ENCODE measurements around the gene ESRRG. TPM values are rescaled to one million over a fixed set of nuclear protein-coding genes. Genes with fewer than 3 reads are reported as not detected.

ESRRG gene
- polyA plus RNA-seq, 4 donors, result 2.4 to 9.5 (median 5.2) TPM

- Histone ChIP-seq H3K27ac (ENCODE audit: low read depth in 1 of 3, low read length in 2 of 3) (no peak overlapping the region), H3K4me3 (ENCODE audit: low read depth in 1 of 3, low read length in 3 of 3) (no peak overlapping the region), H3K4me1 (ENCODE audit: control insufficient read depth in 3 of 3, insufficient read depth in 2 of 3, low read depth in 1 of 3, low read length in 2 of 3) (no peaks in the 10 kb centered on the region), H3K27me3 (ENCODE audit: control insufficient read depth in 3 of 3, insufficient read depth in 3 of 3, low read length in 3 of 3) (no peaks in the 10 kb centered on the region), H3K36me3 (ENCODE audit: control insufficient read depth in 3 of 3, insufficient read depth in 2 of 3, low read depth in 1 of 3, low read length in 3 of 3) (no peaks in the 10 kb centered on the region), H3K9me3 (ENCODE audit: control insufficient read depth in 2 of 2, insufficient read depth in 1 of 2, low read depth in 1 of 2, low read length in 1 of 2) (no peaks in the 10 kb centered on the region)
- FAIRE-seq, result no peak
- no peak for DNase-seq
These were observed 261.8 kb downstream of the ESRRG start for GRCh38 chr1:216461466-216461865.

- Histone ChIP-seq H3K27me3 (ENCODE audit: control insufficient read depth in 3 of 3, insufficient read depth in 3 of 3, low read length in 3 of 3) (no peaks in the 10 kb centered on the region), H3K9me3 (ENCODE audit: control insufficient read depth in 2 of 2, insufficient read depth in 1 of 2, low read depth in 1 of 2, low read length in 1 of 2) (no peaks in the 10 kb centered on the region), H3K4me1 (ENCODE audit: control insufficient read depth in 3 of 3, insufficient read depth in 2 of 3, low read depth in 1 of 3, low read length in 2 of 3) (no peaks in the 10 kb centered on the region), H3K27ac (ENCODE audit: low read depth in 1 of 3, low read length in 2 of 3) (no peak overlapping the region), H3K36me3 (ENCODE audit: control insufficient read depth in 3 of 3, insufficient read depth in 2 of 3, low read depth in 1 of 3, low read length in 3 of 3) (no peaks in the 10 kb centered on the region), H3K4me3 (ENCODE audit: low read depth in 1 of 3, low read length in 3 of 3) (no peak overlapping the region)
- DNase-seq (no peak), FAIRE-seq (no peak)
- 81 to 87% (median 86%) methylated on average over 3 of the region's 3 CpGs for WGBS, 3 donors
These were observed 263.5 kb downstream of the ESRRG start for GRCh38 chr1:216459651-216460207.

GRCh38 chr1:216458812-216459211, 264.4 kb downstream of the ESRRG start:
- H3K9me3 ChIP-seq (ENCODE audit: control insufficient read depth in 2 of 2, insufficient read depth in 1 of 2, low read depth in 1 of 2, low read length in 1 of 2), result no peaks in the 10 kb centered on the region
- FAIRE-seq (no peak), DNase-seq (no peak)
- no peaks in the 10 kb centered on the region for H3K4me1 ChIP-seq (ENCODE audit: control insufficient read depth in 3 of 3, insufficient read depth in 2 of 3, low read depth in 1 of 3, low read length in 2 of 3)
- peaks cover 0 to 2% (median 0%) of the 10 kb centered on the region in 3 donors for H3K27me3 ChIP-seq (ENCODE audit: control insufficient read depth in 3 of 3, insufficient read depth in 3 of 3, low read length in 3 of 3)
- H3K27ac ChIP-seq (ENCODE audit: low read depth in 1 of 3, low read length in 2 of 3), result no peak overlapping the region
- H3K36me3 ChIP-seq (ENCODE audit: control insufficient read depth in 3 of 3, insufficient read depth in 2 of 3, low read depth in 1 of 3, low read length in 3 of 3), result no peaks in the 10 kb centered on the region
- no peak overlapping the region for H3K4me3 ChIP-seq (ENCODE audit: low read depth in 1 of 3, low read length in 3 of 3)

GRCh38 chr1:216457356-216457755, 265.9 kb downstream of the ESRRG start:
- Histone ChIP-seq H3K9me3 (ENCODE audit: control insufficient read depth in 2 of 2, insufficient read depth in 1 of 2, low read depth in 1 of 2, low read length in 1 of 2) (no peaks in the 10 kb centered on the region), H3K4me3 (ENCODE audit: low read depth in 1 of 3, low read length in 3 of 3) (no peak overlapping the region), H3K4me1 (ENCODE audit: control insufficient read depth in 3 of 3, insufficient read depth in 2 of 3, low read depth in 1 of 3, low read length in 2 of 3) (no peaks in the 10 kb centered on the region), H3K27me3 (ENCODE audit: control insufficient read depth in 3 of 3, insufficient read depth in 3 of 3, low read length in 3 of 3) (peaks cover 0 to 2% (median 0%) of the 10 kb centered on the region in 3 donors), H3K36me3 (ENCODE audit: control insufficient read depth in 3 of 3, insufficient read depth in 2 of 3, low read depth in 1 of 3, low read length in 3 of 3) (no peaks in the 10 kb centered on the region), H3K27ac (ENCODE audit: low read depth in 1 of 3, low read length in 2 of 3) (no peak overlapping the region)
- FAIRE-seq, result no peak
- DNase-seq, result no peak

- Histone ChIP-seq H3K4me1 (ENCODE audit: control insufficient read depth in 3 of 3, insufficient read depth in 2 of 3, low read depth in 1 of 3, low read length in 2 of 3) (no peaks in the 10 kb centered on the region), H3K4me3 (ENCODE audit: low read depth in 1 of 3, low read length in 3 of 3) (no peak overlapping the region), H3K36me3 (ENCODE audit: control insufficient read depth in 3 of 3, insufficient read depth in 2 of 3, low read depth in 1 of 3, low read length in 3 of 3) (no peaks in the 10 kb centered on the region), H3K27me3 (ENCODE audit: control insufficient read depth in 3 of 3, insufficient read depth in 3 of 3, low read length in 3 of 3) (peaks cover 0 to 2% (median 0%) of the 10 kb centered on the region in 3 donors), H3K9me3 (ENCODE audit: control insufficient read depth in 2 of 2, insufficient read depth in 1 of 2, low read depth in 1 of 2, low read length in 1 of 2) (no peaks in the 10 kb centered on the region), H3K27ac (ENCODE audit: low read depth in 1 of 3, low read length in 2 of 3) (no peak overlapping the region)
- FAIRE-seq (no peak), DNase-seq (no peak)
- 77 to 82% (median 79%) methylated on average over 3 of the region's 3 CpGs for WGBS, 3 donors
These were observed 266.5 kb downstream of the ESRRG start for GRCh38 chr1:216456682-216457081.

- Histone ChIP-seq H3K27ac (ENCODE audit: low read depth in 1 of 3, low read length in 2 of 3) (no peak overlapping the region), H3K27me3 (ENCODE audit: control insufficient read depth in 3 of 3, insufficient read depth in 3 of 3, low read length in 3 of 3) (peaks cover 0 to 2% (median 0%) of the 10 kb centered on the region in 3 donors), H3K4me3 (ENCODE audit: low read depth in 1 of 3, low read length in 3 of 3) (no peak overlapping the region), H3K9me3 (ENCODE audit: control insufficient read depth in 2 of 2, insufficient read depth in 1 of 2, low read depth in 1 of 2, low read length in 1 of 2) (no peaks in the 10 kb centered on the region), H3K4me1 (ENCODE audit: control insufficient read depth in 3 of 3, insufficient read depth in 2 of 3, low read depth in 1 of 3, low read length in 2 of 3) (no peaks in the 10 kb centered on the region), H3K36me3 (ENCODE audit: control insufficient read depth in 3 of 3, insufficient read depth in 2 of 3, low read depth in 1 of 3, low read length in 3 of 3) (no peaks in the 10 kb centered on the region)
- DNase-seq (no peak), FAIRE-seq (no peak)
- 64 to 68% (median 67%) methylated on average over 2 of the region's 2 CpGs for WGBS, 3 donors
These were observed 269.5 kb downstream of the ESRRG start for GRCh38 chr1:216453777-216454176.
